HEK293 (cell line): Measurements from ENCODE around the gene CCDC92.
A peak's percentile ranks its signal among the peaks of the same experiment; 100 is the strongest.

Source experiments
- CTCF ChIA-PET: fragments of 350-600 bp; formaldehyde crosslinking; extraction: SDS; loops from one replicate; lab custom pipeline; 2021; ENCODE audit warnings: antibody characterized with exemption; lab: Yijun Ruan, JAX
- POLR2A ChIA-PET: fragments of 300-600 bp; formaldehyde crosslinking; extraction: SDS; loops from one replicate; lab custom pipeline; 2020; ENCODE audit warnings: antibody characterized with exemption, inconsistent platforms; lab: Yijun Ruan, JAX
- H3K27ac ChIP-seq: fragments of 200-500 bp; sonication (Bioruptor generic); 2 replicates; pipeline ENCODE4 v1.5.1; 2014; ENCODE audit warnings: low read depth, low read length, control low read depth, inconsistent platforms; ENCODE audit errors: extremely low read depth
- H3K36me3 ChIP-seq, 2 experiments: fragments of 200-500 bp in 1 of 2; sonication (Bioruptor generic) in 1 of 2; 1 replicate in 1 of 2; 2 replicates in 1 of 2; pipeline ENCODE4 v1.5.1; 2014 to 2017; ENCODE audit warnings: inconsistent platforms in 2 of 2, low read length in 2 of 2; ENCODE audit not compliant: control insufficient read depth in 2 of 2, insufficient read depth in 1 of 2
- H3K4me1 ChIP-seq: fragments of 200-500 bp; sonication (Bioruptor generic); 2 replicates; pipeline ENCODE4 v1.5.1; 2014; ENCODE audit warnings: mild to moderate bottlenecking, low read length, inconsistent platforms; ENCODE audit not compliant: control insufficient read depth, insufficient read depth
- H3K4me3 ChIP-seq: 2 replicates; pipeline ENCODE4 v1.5.1; 2011; ENCODE audit warnings: low read depth, mild to moderate bottlenecking, control low read depth, low read length, moderate library complexity
- H3K9me3 ChIP-seq: fragments of 200-500 bp; sonication (Bioruptor generic); 2 replicates; pipeline ENCODE4 v1.5.1; 2014; ENCODE audit warnings: low read depth, low read length, inconsistent platforms; ENCODE audit not compliant: control insufficient read depth, insufficient read depth
- BCL11B ChIP-seq: fragments of 450-650 bp; formaldehyde crosslinking; IDR thresholded peaks from 2 replicates; pipeline ENCODE4 v1.5.1; 2016; ENCODE audit warnings: low read depth, missing biosample characterization, missing genetic modification characterization
- BCL6B ChIP-seq: fragments of 450-650 bp; formaldehyde crosslinking; IDR thresholded peaks from 2 replicates; pipeline ENCODE4 v1.5.1; 2017; ENCODE audit warnings: missing biosample characterization, missing genetic modification characterization
- MYNN ChIP-seq: fragments of 450-650 bp; formaldehyde crosslinking; IDR thresholded peaks from 2 replicates; pipeline ENCODE4 v1.5.1; 2016; ENCODE audit warnings: missing biosample characterization, missing genetic modification characterization, borderline replicate concordance
- PRDM2 ChIP-seq: fragments of 450-650 bp; formaldehyde crosslinking; IDR thresholded peaks from 2 replicates; pipeline ENCODE4 v1.5.1; 2016; ENCODE audit warnings: missing biosample characterization, missing genetic modification characterization, borderline replicate concordance
- SCRT1 ChIP-seq: fragments of 450-650 bp; formaldehyde crosslinking; IDR thresholded peaks from 2 replicates; pipeline ENCODE4 v1.5.1; 2016; ENCODE audit warnings: missing biosample characterization, missing genetic modification characterization, borderline replicate concordance
- SCRT2 ChIP-seq: fragments of 450-650 bp; formaldehyde crosslinking; IDR thresholded peaks from 2 replicates; pipeline ENCODE4 v1.5.1; 2016; ENCODE audit warnings: missing biosample characterization, missing genetic modification characterization
- ZBTB17 ChIP-seq: fragments of 450-650 bp; formaldehyde crosslinking; IDR thresholded peaks from 2 replicates; pipeline ENCODE4 v1.5.1; 2016; ENCODE audit warnings: missing biosample characterization, missing genetic modification characterization
- ZFP69B ChIP-seq: fragments of 450-650 bp; formaldehyde crosslinking; IDR thresholded peaks from 2 replicates; pipeline ENCODE4 v1.5.1; 2016; ENCODE audit warnings: missing biosample characterization, missing genetic modification characterization
- ZNF132 ChIP-seq: fragments of 450-650 bp; formaldehyde crosslinking; IDR thresholded peaks from 2 replicates; pipeline ENCODE4 v1.5.1; 2017; ENCODE audit warnings: missing biosample characterization, missing genetic modification characterization, borderline replicate concordance
- ZNF239 ChIP-seq: fragments of 450-650 bp; formaldehyde crosslinking; IDR thresholded peaks from 2 replicates; pipeline ENCODE4 v1.5.1; 2016; ENCODE audit warnings: missing biosample characterization, missing genetic modification characterization
- ZNF292 ChIP-seq: fragments of 450-650 bp; formaldehyde crosslinking; IDR thresholded peaks from 2 replicates; pipeline ENCODE4 v1.5.1; 2016; ENCODE audit warnings: low read depth, missing biosample characterization, missing genetic modification characterization, borderline replicate concordance
- ZNF580 ChIP-seq: fragments of 450-650 bp; formaldehyde crosslinking; IDR thresholded peaks from 2 replicates; pipeline ENCODE4 v1.5.1; 2016; ENCODE audit warnings: missing biosample characterization, missing genetic modification characterization
- ZNF600 ChIP-seq: fragments of 450-650 bp; formaldehyde crosslinking; IDR thresholded peaks from 2 replicates; pipeline ENCODE4 v1.5.1; 2016; ENCODE audit warnings: missing biosample characterization, missing genetic modification characterization
- ZNF621 ChIP-seq: fragments of 450-650 bp; formaldehyde crosslinking; IDR thresholded peaks from 2 replicates; pipeline ENCODE4 v1.5.1; 2017; ENCODE audit warnings: missing biosample characterization, missing genetic modification characterization
- ZSCAN23 ChIP-seq: fragments of 450-650 bp; formaldehyde crosslinking; IDR thresholded peaks from 2 replicates; pipeline ENCODE4 v1.5.1; 2016; ENCODE audit warnings: missing biosample characterization, missing genetic modification characterization

CCDC92 gene

GRCh38 chr12:123910761-123911193 lies 61.9 kb downstream of the CCDC92 start (continued):
- TF ChIP-seq MYNN (tag by site-specific recombination) (no peak), ZNF132 (no peak), ZFP69B (no peak), ZNF580 (tag by site-specific recombination) (0 out of 2 replicates have a peak, but pooled peaks have one; percentile 30), BCL11B (tag by site-specific recombination) (no peak), ZSCAN23 (tag by site-specific recombination) (no peak), ZNF239 (tag by site-specific recombination) (no peak), ZNF600 (peak; percentile 19; the same call in 1 of the 2 replicates), PRDM2 (tag by site-specific recombination) (no peak), ZNF292 (tag by site-specific recombination) (no peak), BCL6B (tag by site-specific recombination) (no peak), SCRT1 (tag by site-specific recombination) (no peak), ZBTB17 (tag by site-specific recombination) (0 out of 2 replicates have a peak, but pooled peaks have one; percentile 26)

- Histone ChIP-seq H3K9me3 (no peaks in the 10 kb centered on the region), H3K4me1 (no peaks in the 10 kb centered on the region), H3K27ac (0 out of 2 replicates have a peak overlapping the region, but pooled peaks have one; percentile 8), H3K36me3 (no peaks in the 10 kb centered on the region), H3K4me3 (no peak overlapping the region)
- peak; percentile 82 for TF ChIP-seq SCRT2 (tag by site-specific recombination)
- TF ChIP-seq ZNF621 (tag by site-specific recombination), result no peak
- POLR2A ChIA-PET, result no interaction called here
- CTCF ChIA-PET, result interaction anchor here (1.1 to 1.5 kb wide), 3 partner anchors 9 to 198 kb away, joined by 3 read pairs; partner anchors contain the start of gene ATP6V0A2
Observed at GRCh38 chr12:123910057-123910456, 62.6 kb downstream of the CCDC92 start.
